Measurements from ENCODE around the gene PRKAA1. TPM values are rescaled to one million over a fixed set of nuclear protein-coding genes. Genes with fewer than 3 reads are reported as not detected.

Gene PRKAA1
- total and polyA plus RNA-seq, 2 of the 13 experiments (the other 11 are each of a cell fraction or from before 2014, with no cell fraction given): 36.6 to 58.0 TPM

GRCh38 chr5:40755407-40756365, 42.5 kb downstream of the PRKAA1 start, which contains the start of gene TTC33 (continued):
- peak; percentile 47; the same call in 1 of the 2 replicates for TF ChIP-seq ZNF747 (CRISPR knock-in tag; IDR thresholded peaks at IDR 0.05; ENCODE audit: borderline replicate concordance)
- TF ChIP-seq NFYC (CRISPR knock-in tag; IDR thresholded peaks at IDR 0.05): peak; percentile 57
- TF ChIP-seq, protein P1, sequence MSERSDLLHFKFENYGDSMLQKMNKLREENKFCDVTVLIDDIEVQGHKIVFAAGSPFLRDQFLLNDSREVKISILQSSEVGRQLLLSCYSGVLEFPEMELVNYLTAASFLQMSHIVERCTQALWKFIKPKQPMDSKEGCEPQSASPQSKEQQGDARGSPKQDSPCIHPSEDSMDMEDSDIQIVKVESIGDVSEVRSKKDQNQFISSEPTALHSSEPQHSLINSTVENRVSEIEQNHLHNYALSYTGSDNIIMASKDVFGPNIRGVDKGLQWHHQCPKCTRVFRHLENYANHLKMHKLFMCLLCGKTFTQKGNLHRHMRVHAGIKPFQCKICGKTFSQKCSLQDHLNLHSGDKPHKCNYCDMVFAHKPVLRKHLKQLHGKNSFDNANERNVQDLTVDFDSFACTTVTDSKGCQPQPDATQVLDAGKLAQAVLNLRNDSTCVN (CRISPR knock-in tag; IDR thresholded peaks at IDR 0.05; ENCODE audit: borderline replicate concordance): 0 out of 2 replicates have a peak, but pooled peaks have one; percentile 32
- TF ChIP-seq, protein P2, sequence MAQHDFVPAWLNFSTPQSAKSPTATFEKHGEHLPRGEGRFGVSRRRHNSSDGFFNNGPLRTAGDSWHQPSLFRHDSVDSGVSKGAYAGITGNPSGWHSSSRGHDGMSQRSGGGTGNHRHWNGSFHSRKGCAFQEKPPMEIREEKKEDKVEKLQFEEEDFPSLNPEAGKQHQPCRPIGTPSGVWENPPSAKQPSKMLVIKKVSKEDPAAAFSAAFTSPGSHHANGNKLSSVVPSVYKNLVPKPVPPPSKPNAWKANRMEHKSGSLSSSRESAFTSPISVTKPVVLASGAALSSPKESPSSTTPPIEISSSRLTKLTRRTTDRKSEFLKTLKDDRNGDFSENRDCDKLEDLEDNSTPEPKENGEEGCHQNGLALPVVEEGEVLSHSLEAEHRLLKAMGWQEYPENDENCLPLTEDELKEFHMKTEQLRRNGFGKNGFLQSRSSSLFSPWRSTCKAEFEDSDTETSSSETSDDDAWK (CRISPR knock-in tag; IDR thresholded peaks at IDR 0.05): no peak
- TF ChIP-seq ETV6 (CRISPR knock-in tag; conservative IDR thresholded peaks at IDR 0.05): peak; percentile 64; the same call in 1 of the 2 replicates
- peak; percentile 21; the same call in 1 of the 2 replicates for TF ChIP-seq ZNF281 (CRISPR knock-in tag; IDR thresholded peaks at IDR 0.05; ENCODE audit: borderline replicate concordance)
- TF ChIP-seq TERF1 (CRISPR knock-in tag; IDR thresholded peaks at IDR 0.05): no peak
- no peak for TF ChIP-seq ZNF543 (CRISPR knock-in tag; IDR thresholded peaks at IDR 0.05)
- no peak for TF ChIP-seq ZNF468 (CRISPR knock-in tag; IDR thresholded peaks at IDR 0.05)
- TF ChIP-seq TBP (CRISPR knock-in tag; IDR thresholded peaks at IDR 0.05): no peak
- TF ChIP-seq ZNF501 (CRISPR knock-in tag; IDR thresholded peaks at IDR 0.05): peak; percentile 85
- peak; percentile 41; the same call in 1 of the 2 replicates for TF ChIP-seq KAT7 (CRISPR knock-in tag; IDR thresholded peaks at IDR 0.05; ENCODE audit: borderline replicate concordance)
- TF ChIP-seq, protein P3, sequence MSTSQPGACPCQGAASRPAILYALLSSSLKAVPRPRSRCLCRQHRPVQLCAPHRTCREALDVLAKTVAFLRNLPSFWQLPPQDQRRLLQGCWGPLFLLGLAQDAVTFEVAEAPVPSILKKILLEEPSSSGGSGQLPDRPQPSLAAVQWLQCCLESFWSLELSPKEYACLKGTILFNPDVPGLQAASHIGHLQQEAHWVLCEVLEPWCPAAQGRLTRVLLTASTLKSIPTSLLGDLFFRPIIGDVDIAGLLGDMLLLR (CRISPR knock-in tag; IDR thresholded peaks at IDR 0.05): peak; percentile 49; the same call in 1 of the 2 replicates
- TF ChIP-seq AGO2 (optimal IDR thresholded peaks at IDR 0.05; ENCODE audit: low read depth, low read length): peak; percentile 91
- TF ChIP-seq MED13 (CRISPR knock-in tag; IDR thresholded peaks at IDR 0.05): no peak
- TF ChIP-seq, protein P4, sequence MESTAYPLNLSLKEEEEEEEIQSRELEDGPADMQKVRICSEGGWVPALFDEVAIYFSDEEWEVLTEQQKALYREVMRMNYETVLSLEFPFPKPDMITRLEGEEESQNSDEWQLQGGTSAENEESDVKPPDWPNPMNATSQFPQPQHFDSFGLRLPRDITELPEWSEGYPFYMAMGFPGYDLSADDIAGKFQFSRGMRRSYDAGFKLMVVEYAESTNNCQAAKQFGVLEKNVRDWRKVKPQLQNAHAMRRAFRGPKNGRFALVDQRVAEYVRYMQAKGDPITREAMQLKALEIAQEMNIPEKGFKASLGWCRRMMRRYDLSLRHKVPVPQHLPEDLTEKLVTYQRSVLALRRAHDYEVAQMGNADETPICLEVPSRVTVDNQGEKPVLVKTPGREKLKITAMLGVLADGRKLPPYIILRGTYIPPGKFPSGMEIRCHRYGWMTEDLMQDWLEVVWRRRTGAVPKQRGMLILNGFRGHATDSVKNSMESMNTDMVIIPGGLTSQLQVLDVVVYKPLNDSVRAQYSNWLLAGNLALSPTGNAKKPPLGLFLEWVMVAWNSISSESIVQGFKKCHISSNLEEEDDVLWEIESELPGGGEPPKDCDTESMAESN (CRISPR knock-in tag; conservative IDR thresholded peaks at IDR 0.05): peak; percentile 87
- TF ChIP-seq ZNF160 (CRISPR knock-in tag; IDR thresholded peaks at IDR 0.05): peak; percentile 38; the same call in 1 of the 2 replicates
- no peak for TF ChIP-seq ZSCAN12 (CRISPR knock-in tag; IDR thresholded peaks at IDR 0.05)
- no peak for TF ChIP-seq CCAR2 (optimal IDR thresholded peaks at IDR 0.05; ENCODE audit: low read depth, low read length)

Data from HepG2 (cell line).